Melanocyte of skin (primary cell): Measurements from ENCODE around the gene GPRC5D. TPM values are rescaled to one million over a fixed set of nuclear protein-coding genes. Genes with fewer than 3 reads are reported as not detected.

Experiments
- small RNA-seq, 2 donors: library from RNA; depleted of rRNA; stranded (forward); fragments of <200 nt; gene quantifications; one replicate each; pipeline ENCODE3, GENCODE V24; 2012
- total RNA-seq, 2 donors: library from RNA; depleted of rRNA; stranded (reverse); fragments of >200 nt; gene quantifications; 2 replicates each; pipeline ENCODE4 v1.2.3, GENCODE V29; 2012

GPRC5D gene
- not detected for total RNA-seq

GRCh38 chr12:12952036-12952435, at the start of gene GPRC5D:
GPRC5D (minus strand) TSS chr12:12952170; CDS start chr12:12950384, 1,786 bp downstream.

GRCh38 chr12:12999959-13000615, 48.1 kb upstream of the GPRC5D start, which contains the start of gene HEBP1:
HEBP1 (minus strand) TSS chr12:13000265; CDS start chr12:13000114, 151 bp downstream.

GRCh38 chr12:12891080-12891880, 60.7 kb downstream of the GPRC5D start, which contains the start of gene GPRC5A:
GPRC5A (plus strand) TSS chr12:12891562; CDS start chr12:12908250, 16,688 bp downstream.

Small RNA genes lying within 50 kb of the gene (small RNA-seq; reads per million reads assigned to genes)
- 0 reads per million in 2 donors for gene RF00604

Other genes starting within 250 kb of the GPRC5D start
- 10 to 100 TPM; 38.9 to 57.3 TPM for gene CDKN1B, start 234.8 kb downstream of the GPRC5D start, total RNA-seq
- 100 to 1,000 TPM in 1 of 2 donors, 10 to 100 TPM in 1; 10.3 to 363 TPM for gene APOLD1, start 166.5 kb downstream of the GPRC5D start, total RNA-seq
- gene DDX47, start 138.8 kb downstream of the GPRC5D start, total RNA-seq = 10 to 100 TPM; 63.0 to 71.9 TPM
- 10 to 100 TPM; 28.9 to 39.6 TPM for gene GPRC5A, start 60.6 kb downstream of the GPRC5D start, total RNA-seq
- gene HEBP1, start 48.1 kb upstream of the GPRC5D start, total RNA-seq = 10 to 100 TPM; 11.4 to 36.6 TPM
- 10 to 100 TPM; 12.4 to 17.0 TPM for gene FAM234B, start 92.2 kb upstream of the GPRC5D start, total RNA-seq
- gene GSG1, start 151.5 kb upstream of the GPRC5D start, total RNA-seq = not detected
- 100 to 1,000 TPM in 1 of 2 donors, 10 to 100 TPM in 1; 88.9 to 140 TPM for gene EMP1, start 244.6 kb upstream of the GPRC5D start, total RNA-seq